ENCODE results near the gene RHEB. TPM values are rescaled to one million over a fixed set of nuclear protein-coding genes. Genes with fewer than 3 reads are reported as not detected.

RHEB gene
- total RNA-seq, 1 experiment from 2014 or later: 87.0 TPM

DNA sequence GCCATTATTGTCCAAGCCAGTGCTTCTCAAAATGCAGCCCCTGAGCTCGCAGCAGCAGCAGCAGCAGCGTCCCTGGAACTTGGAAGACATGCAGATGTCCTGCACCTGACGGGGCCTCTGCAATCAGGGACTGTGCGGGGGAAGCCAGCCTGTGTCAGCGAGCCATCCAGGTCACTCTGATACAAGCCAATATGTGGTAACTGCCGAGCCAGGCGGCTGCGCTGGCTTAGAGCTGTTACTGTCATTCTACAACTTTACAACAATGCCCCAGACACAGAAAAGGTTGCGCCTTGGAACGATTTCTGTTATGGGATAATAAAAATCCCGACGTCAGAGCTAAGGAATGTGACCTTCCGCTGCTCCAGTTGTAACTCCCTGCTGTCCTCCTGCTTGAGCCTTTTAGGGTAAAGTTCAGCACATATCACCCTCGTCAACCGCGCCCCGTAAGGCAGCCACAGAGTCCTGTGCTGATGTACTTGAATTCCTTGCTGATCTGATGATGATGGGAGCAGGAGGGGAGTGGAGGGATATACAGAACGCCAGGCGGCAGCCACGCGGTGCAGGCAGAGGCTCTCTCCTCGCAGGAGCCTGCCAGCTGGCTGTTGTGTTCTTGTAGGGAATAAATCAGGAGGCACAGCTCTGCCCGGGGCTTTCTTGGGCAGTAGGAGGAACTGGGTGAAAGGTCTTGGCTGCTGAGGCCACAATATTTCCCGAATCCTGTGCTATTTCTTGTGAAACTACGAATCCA lies 59.8 kb downstream of the RHEB start:
- no peaks in the 10 kb centered on the region for H3K9me2 ChIP-seq (replicated peaks; ENCODE audit: low read length)
- H3K4me1 ChIP-seq (ENCODE audit: insufficient read depth, low read length): peaks cover 22% of the 10 kb centered on the region
- H4K20me1 ChIP-seq (ENCODE audit: low read length): no peaks in the 10 kb centered on the region
- H3K4me3 ChIP-seq (ENCODE audit: low read length): peak overlapping the region; percentile 64
- CTCF ChIA-PET: interaction anchor here (0.6 to 1.3 kb wide), 4 partner anchors 47 to 168 kb away, joined by 3 to 6 read pairs (median 4); partner anchors contain the start of gene RHEB
- ATAC-seq (peak; percentile 85), DNase-seq (peak; percentile 92)
- peak overlapping the region; percentile 97 for H3K4me2 ChIP-seq (ENCODE audit: low read length)
- no peak for TF ChIP-seq EZH2 (IDR thresholded peaks at IDR 0.05; ENCODE audit: low read length, unreplicated experiment)
- TF ChIP-seq, protein P1, sequence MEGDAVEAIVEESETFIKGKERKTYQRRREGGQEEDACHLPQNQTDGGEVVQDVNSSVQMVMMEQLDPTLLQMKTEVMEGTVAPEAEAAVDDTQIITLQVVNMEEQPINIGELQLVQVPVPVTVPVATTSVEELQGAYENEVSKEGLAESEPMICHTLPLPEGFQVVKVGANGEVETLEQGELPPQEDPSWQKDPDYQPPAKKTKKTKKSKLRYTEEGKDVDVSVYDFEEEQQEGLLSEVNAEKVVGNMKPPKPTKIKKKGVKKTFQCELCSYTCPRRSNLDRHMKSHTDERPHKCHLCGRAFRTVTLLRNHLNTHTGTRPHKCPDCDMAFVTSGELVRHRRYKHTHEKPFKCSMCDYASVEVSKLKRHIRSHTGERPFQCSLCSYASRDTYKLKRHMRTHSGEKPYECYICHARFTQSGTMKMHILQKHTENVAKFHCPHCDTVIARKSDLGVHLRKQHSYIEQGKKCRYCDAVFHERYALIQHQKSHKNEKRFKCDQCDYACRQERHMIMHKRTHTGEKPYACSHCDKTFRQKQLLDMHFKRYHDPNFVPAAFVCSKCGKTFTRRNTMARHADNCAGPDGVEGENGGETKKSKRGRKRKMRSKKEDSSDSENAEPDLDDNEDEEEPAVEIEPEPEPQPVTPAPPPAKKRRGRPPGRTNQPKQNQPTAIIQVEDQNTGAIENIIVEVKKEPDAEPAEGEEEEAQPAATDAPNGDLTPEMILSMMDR (conservative IDR thresholded peaks at IDR 0.05; ENCODE audit: low read depth, low read length): peak; percentile 34; the same call in 1 of the 2 replicates
- no peak for TF ChIP-seq EZH2phosphoT487 (IDR thresholded peaks at IDR 0.05; ENCODE audit: borderline replicate concordance, low read length)
- H3K9ac ChIP-seq (ENCODE audit: low read length): no peak overlapping the region
- H3K36me3 ChIP-seq (ENCODE audit: low read depth, low read length): peaks cover 2% of the 10 kb centered on the region; the same call in 1 of the 2 replicates
- no peaks in the 10 kb centered on the region for H3K9me3 ChIP-seq (ENCODE audit: low read length)
- H3F3A ChIP-seq (ENCODE audit: low read length, unreplicated experiment): no peaks in the 10 kb centered on the region
- peak overlapping the region; percentile 70 for H3K27ac ChIP-seq (ENCODE audit: low read length)
- no peaks in the 10 kb centered on the region for H3K27me3 ChIP-seq (ENCODE audit: low read length)
- POLR2A ChIA-PET (ENCODE audit: unreplicated experiment): interaction anchor here (0.6 kb wide), 5 partner anchors 60 to 601 kb away, joined by 3 to 4 read pairs (median 3); no protein-coding TSS in a partner anchor
- intact Hi-C loops (cut with micrococcal nuclease): loop anchor here (1.0 to 10.0 kb wide), 2 partner anchors 58 to 295 kb away; no protein-coding TSS in a partner anchor
- peak overlapping the region; percentile 67 for H2AFZ ChIP-seq (ENCODE audit: low read length)
- no peaks in the 10 kb centered on the region for H3K79me2 ChIP-seq (ENCODE audit: low read length)
- BruUV-seq (replicated peaks): no TSS peak

DNA sequence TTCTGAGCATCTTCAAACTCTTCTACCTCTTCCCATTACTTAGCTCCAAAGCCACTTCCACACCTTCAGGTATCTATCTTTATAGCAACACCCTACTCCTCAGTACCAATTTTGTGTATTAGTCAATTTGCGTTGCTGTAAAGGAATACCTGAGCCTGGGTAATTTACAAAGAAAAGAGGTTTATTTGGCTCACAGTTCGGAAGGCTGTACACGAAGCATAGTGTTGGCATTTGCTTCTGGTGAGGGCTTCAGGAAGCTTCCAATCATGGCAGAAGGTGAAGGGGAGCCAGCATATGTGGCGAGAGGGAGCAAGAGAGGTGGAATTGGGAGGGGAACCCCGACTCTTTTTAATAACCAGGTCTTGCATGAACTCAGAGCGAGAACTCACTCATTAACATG lies 62.2 kb downstream of the RHEB start:
- POLR2A ChIA-PET (ENCODE audit: unreplicated experiment): no interaction called here
- no peak for TF ChIP-seq EZH2 (IDR thresholded peaks at IDR 0.05; ENCODE audit: low read length, unreplicated experiment)
- TF ChIP-seq, protein P1 (conservative IDR thresholded peaks at IDR 0.05; ENCODE audit: low read depth, low read length): no peak
- no peak for TF ChIP-seq EZH2phosphoT487 (IDR thresholded peaks at IDR 0.05; ENCODE audit: borderline replicate concordance, low read length)
- Histone ChIP-seq H3K9me2 (replicated peaks; ENCODE audit: low read length) (no peaks in the 10 kb centered on the region), H3K4me2 (ENCODE audit: low read length) (no peak overlapping the region), H3K4me3 (ENCODE audit: low read length) (no peak overlapping the region), H2AFZ (ENCODE audit: low read length) (no peak overlapping the region), H3K9ac (ENCODE audit: low read length) (no peak overlapping the region), H4K20me1 (ENCODE audit: low read length) (no peaks in the 10 kb centered on the region), H3K27me3 (ENCODE audit: low read length) (no peaks in the 10 kb centered on the region), H3K4me1 (ENCODE audit: insufficient read depth, low read length) (peaks cover 22% of the 10 kb centered on the region), H3K27ac (ENCODE audit: low read length) (no peak overlapping the region), H3F3A (ENCODE audit: low read length, unreplicated experiment) (no peaks in the 10 kb centered on the region), H3K79me2 (ENCODE audit: low read length) (no peaks in the 10 kb centered on the region), H3K36me3 (ENCODE audit: low read depth, low read length) (no peaks in the 10 kb centered on the region), H3K9me3 (ENCODE audit: low read length) (no peaks in the 10 kb centered on the region)
- ATAC-seq: no peak
- intact Hi-C loops (cut with micrococcal nuclease): no loop called here
- no peak for DNase-seq
- no TSS peak for BruUV-seq (replicated peaks)
- CTCF ChIA-PET: no interaction called here

DNA sequence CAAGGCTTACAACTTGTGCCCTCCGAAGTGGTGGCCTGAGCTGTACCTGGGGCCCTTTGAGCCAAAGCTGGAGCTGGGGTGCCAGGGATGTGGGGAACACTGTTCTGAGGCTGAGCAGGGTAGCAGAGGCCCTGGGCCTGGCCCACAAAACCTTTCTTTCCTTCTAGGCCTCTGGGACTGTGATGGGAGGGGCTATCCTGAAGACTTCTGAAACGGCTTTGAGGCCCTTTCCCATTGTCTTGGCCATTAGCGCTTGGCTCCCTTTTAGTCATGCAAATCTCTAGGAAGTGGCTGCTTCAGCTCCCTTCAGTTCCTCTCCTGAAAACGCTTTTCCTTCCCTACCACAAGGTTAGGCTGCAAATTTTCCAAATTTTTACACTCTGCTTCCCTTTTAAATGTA lies 62.9 kb downstream of the RHEB start:
- no peaks in the 10 kb centered on the region for H4K20me1 ChIP-seq (ENCODE audit: low read length)
- ChIA-PET POLR2A (ENCODE audit: unreplicated experiment) (no interaction called here), CTCF (no interaction called here)
- DNase-seq (no peak), ATAC-seq (no peak)
- H3K36me3 ChIP-seq (ENCODE audit: low read depth, low read length): no peaks in the 10 kb centered on the region
- H3K4me3 ChIP-seq (ENCODE audit: low read length): no peak overlapping the region
- BruUV-seq (replicated peaks): no TSS peak
- no peak for TF ChIP-seq EZH2phosphoT487 (IDR thresholded peaks at IDR 0.05; ENCODE audit: borderline replicate concordance, low read length)
- TF ChIP-seq, protein P1 (conservative IDR thresholded peaks at IDR 0.05; ENCODE audit: low read depth, low read length): no peak
- TF ChIP-seq EZH2 (IDR thresholded peaks at IDR 0.05; ENCODE audit: low read length, unreplicated experiment): no peak
- intact Hi-C loops (cut with micrococcal nuclease): no loop called here
- no peaks in the 10 kb centered on the region for H3K9me3 ChIP-seq (ENCODE audit: low read length)
- H3K4me2 ChIP-seq (ENCODE audit: low read length): no peak overlapping the region
- no peaks in the 10 kb centered on the region for H3K9me2 ChIP-seq (replicated peaks; ENCODE audit: low read length)
- H3K4me1 ChIP-seq (ENCODE audit: insufficient read depth, low read length): peaks cover 22% of the 10 kb centered on the region
- H2AFZ ChIP-seq (ENCODE audit: low read length): no peak overlapping the region
- no peak overlapping the region for H3K27ac ChIP-seq (ENCODE audit: low read length)
- H3K27me3 ChIP-seq (ENCODE audit: low read length): no peaks in the 10 kb centered on the region
- no peaks in the 10 kb centered on the region for H3K79me2 ChIP-seq (ENCODE audit: low read length)
- H3F3A ChIP-seq (ENCODE audit: low read length, unreplicated experiment): no peaks in the 10 kb centered on the region
- no peak overlapping the region for H3K9ac ChIP-seq (ENCODE audit: low read length)

Data from PC-3 (cell line).